ENCODE measurements around the gene PAH.

PAH gene

DNA sequence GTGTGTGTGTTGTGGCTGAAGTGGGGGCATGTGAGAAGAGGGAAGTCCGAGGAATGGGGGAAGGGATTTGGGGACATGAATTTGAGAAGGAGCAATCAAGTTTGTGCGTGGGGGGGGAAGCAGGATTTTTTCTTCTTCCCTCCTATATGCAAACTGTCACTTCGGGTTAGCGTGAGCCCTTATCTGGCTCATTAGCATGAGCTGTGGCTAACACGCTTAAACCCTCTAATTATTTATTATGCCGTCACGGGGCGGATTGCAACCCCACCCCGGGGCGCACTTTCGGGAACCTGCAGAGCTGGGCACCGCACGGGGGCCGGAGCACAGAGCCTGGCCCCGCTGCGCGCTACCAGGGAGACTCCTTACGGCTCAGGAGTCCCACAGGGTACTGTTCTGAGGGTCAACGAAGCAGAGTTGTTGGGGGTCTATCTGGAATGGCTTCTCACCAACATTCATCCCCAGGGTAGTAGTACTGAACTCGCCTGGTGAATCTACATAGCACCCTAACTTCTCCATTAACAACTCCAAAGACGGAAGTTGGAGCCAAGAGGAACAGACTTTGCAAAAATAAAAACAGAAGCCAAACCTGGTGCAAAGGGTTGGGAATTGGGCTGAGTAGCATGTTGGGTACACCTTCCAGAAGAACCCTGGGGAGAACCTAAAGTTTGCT, 34.0 kb upstream of the PAH start:
- no peaks in the 10 kb centered on the region for H3K4me1 ChIP-seq (ENCODE audit: control insufficient read depth, insufficient read depth, low read length, poor library complexity, severe bottlenecking)
- H3K36me3 ChIP-seq (ENCODE audit: control insufficient read depth, insufficient read depth, low read length) = no peaks in the 10 kb centered on the region
- peaks cover 10% of the 10 kb centered on the region for H3K27me3 ChIP-seq (replicated peaks; ENCODE audit: control insufficient read depth, insufficient read depth, low read length, poor library complexity, severe bottlenecking)

GRCh38 chr12:102950107-102950949, 33.3 kb upstream of the PAH start:
- Histone ChIP-seq H3K36me3 (ENCODE audit: control insufficient read depth, insufficient read depth, low read length) (no peaks in the 10 kb centered on the region), H3K27ac (ENCODE audit: insufficient read depth, low read length, poor library complexity, severe bottlenecking) (no peak overlapping the region), H3K4me1 (ENCODE audit: control insufficient read depth, insufficient read depth, low read length, poor library complexity, severe bottlenecking) (no peaks in the 10 kb centered on the region), H3K9me3 (ENCODE audit: control insufficient read depth, low read length) (no peaks in the 10 kb centered on the region), H3K4me3 (ENCODE audit: insufficient read depth, low read depth, low read length, poor library complexity, severe bottlenecking) (no peak overlapping the region), H3K27me3 (replicated peaks; ENCODE audit: control insufficient read depth, insufficient read depth, low read length, poor library complexity, severe bottlenecking) (peaks cover 5% of the 10 kb centered on the region)
- no peak for DNase-seq

More for the DNA sequence above, 34.0 kb upstream of the PAH start:
- H3K4me3 ChIP-seq (ENCODE audit: insufficient read depth, low read depth, low read length, poor library complexity, severe bottlenecking) = no peak overlapping the region
- H3K9me3 ChIP-seq (ENCODE audit: control insufficient read depth, low read length) = no peaks in the 10 kb centered on the region
- no peak overlapping the region for H3K27ac ChIP-seq (ENCODE audit: insufficient read depth, low read length, poor library complexity, severe bottlenecking)
- no peak for DNase-seq

- no peaks in the 10 kb centered on the region for H3K9me3 ChIP-seq (ENCODE audit: control insufficient read depth, low read length)
- DNase-seq = peak in 2 of 3 donors; percentile 13 to 23
- no peak overlapping the region for H3K27ac ChIP-seq (ENCODE audit: insufficient read depth, low read length, poor library complexity, severe bottlenecking)
- no peaks in the 10 kb centered on the region for H3K36me3 ChIP-seq (ENCODE audit: control insufficient read depth, insufficient read depth, low read length)
- H3K4me3 ChIP-seq (ENCODE audit: insufficient read depth, low read depth, low read length, poor library complexity, severe bottlenecking) = no peak overlapping the region
- no peaks in the 10 kb centered on the region for H3K4me1 ChIP-seq (ENCODE audit: control insufficient read depth, insufficient read depth, low read length, poor library complexity, severe bottlenecking)
- H3K27me3 ChIP-seq (replicated peaks; ENCODE audit: control insufficient read depth, insufficient read depth, low read length, poor library complexity, severe bottlenecking) = peaks cover 3% of the 10 kb centered on the region
Measured at GRCh38 chr12:102948941-102949352, 31.9 kb upstream of the PAH start.

DNA sequence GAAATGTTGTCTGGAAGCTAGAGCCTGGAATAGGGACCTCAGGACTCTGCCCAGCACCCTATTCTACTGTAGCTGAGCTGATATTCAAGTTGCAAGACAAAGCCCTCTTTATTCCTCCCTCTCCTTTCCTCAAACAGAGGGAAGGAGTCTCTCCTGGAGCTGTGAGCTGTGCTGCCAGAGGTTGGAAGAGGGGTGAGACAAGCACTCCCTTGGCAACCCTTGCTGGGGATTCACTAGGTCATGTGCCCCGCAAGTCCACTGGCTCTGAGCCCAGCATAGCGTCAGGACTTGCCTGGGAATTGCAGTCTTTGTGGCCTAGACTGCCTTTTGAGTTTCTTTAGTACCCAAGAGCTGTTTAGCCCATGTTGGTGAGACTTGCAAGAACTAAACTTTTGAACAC, 29.0 kb upstream of the PAH start:
- no peaks in the 10 kb centered on the region for H3K9me3 ChIP-seq (ENCODE audit: control insufficient read depth, low read length)
- peaks cover 3% of the 10 kb centered on the region for H3K27me3 ChIP-seq (replicated peaks; ENCODE audit: control insufficient read depth, insufficient read depth, low read length, poor library complexity, severe bottlenecking)
- no peak overlapping the region for H3K27ac ChIP-seq (ENCODE audit: insufficient read depth, low read length, poor library complexity, severe bottlenecking)
- H3K4me3 ChIP-seq (ENCODE audit: insufficient read depth, low read depth, low read length, poor library complexity, severe bottlenecking) = no peak overlapping the region
- no peak for DNase-seq
- H3K36me3 ChIP-seq (ENCODE audit: control insufficient read depth, insufficient read depth, low read length) = no peaks in the 10 kb centered on the region
- no peaks in the 10 kb centered on the region for H3K4me1 ChIP-seq (ENCODE audit: control insufficient read depth, insufficient read depth, low read length, poor library complexity, severe bottlenecking)

DNA sequence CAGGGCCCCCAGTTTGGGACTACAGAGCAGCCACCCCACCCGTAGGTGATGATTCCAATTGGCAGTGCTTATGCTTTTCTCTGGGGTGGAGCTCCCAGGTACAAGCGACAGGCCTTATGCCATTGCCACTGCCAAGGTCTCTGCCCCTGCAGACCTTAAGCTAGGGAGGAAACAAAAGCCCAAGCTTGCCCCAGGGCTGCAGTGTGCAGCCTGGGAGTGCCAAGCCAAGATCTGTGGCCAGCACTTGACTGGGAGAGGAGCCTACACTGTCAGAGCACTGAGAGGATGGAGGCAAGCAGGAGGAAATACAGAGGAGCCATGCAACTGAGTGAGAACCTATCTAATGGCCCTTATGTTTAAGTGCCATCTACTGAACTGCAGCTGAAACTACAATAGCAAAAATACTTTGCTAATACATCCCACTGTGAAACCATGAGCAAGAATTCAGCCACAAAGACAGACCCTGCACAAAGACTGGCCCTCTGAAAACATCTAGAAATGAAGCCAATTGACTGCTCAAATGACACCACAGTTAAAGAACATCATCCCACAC, 22.7 kb upstream of the PAH start:
- no peak for DNase-seq
- H3K27ac ChIP-seq (ENCODE audit: insufficient read depth, low read length, poor library complexity, severe bottlenecking) = no peak overlapping the region
- H3K27me3 ChIP-seq (replicated peaks; ENCODE audit: control insufficient read depth, insufficient read depth, low read length, poor library complexity, severe bottlenecking) = no peaks in the 10 kb centered on the region
- no peaks in the 10 kb centered on the region for H3K36me3 ChIP-seq (ENCODE audit: control insufficient read depth, insufficient read depth, low read length)
- no peaks in the 10 kb centered on the region for H3K9me3 ChIP-seq (ENCODE audit: control insufficient read depth, low read length)
- no peak overlapping the region for H3K4me3 ChIP-seq (ENCODE audit: insufficient read depth, low read depth, low read length, poor library complexity, severe bottlenecking)
- H3K4me1 ChIP-seq (ENCODE audit: control insufficient read depth, insufficient read depth, low read length, poor library complexity, severe bottlenecking) = no peaks in the 10 kb centered on the region

GRCh38 chr12:102939059-102939458, 22.0 kb upstream of the PAH start:
- Histone ChIP-seq H3K4me1 (ENCODE audit: control insufficient read depth, insufficient read depth, low read length, poor library complexity, severe bottlenecking) (no peaks in the 10 kb centered on the region), H3K27me3 (replicated peaks; ENCODE audit: control insufficient read depth, insufficient read depth, low read length, poor library complexity, severe bottlenecking) (no peaks in the 10 kb centered on the region), H3K27ac (ENCODE audit: insufficient read depth, low read length, poor library complexity, severe bottlenecking) (no peak overlapping the region), H3K36me3 (ENCODE audit: control insufficient read depth, insufficient read depth, low read length) (no peaks in the 10 kb centered on the region), H3K4me3 (ENCODE audit: insufficient read depth, low read depth, low read length, poor library complexity, severe bottlenecking) (no peak overlapping the region), H3K9me3 (ENCODE audit: control insufficient read depth, low read length) (no peaks in the 10 kb centered on the region)
- no peak for DNase-seq

GRCh38 chr12:102933168-102933567, 16.1 kb upstream of the PAH start:
- Histone ChIP-seq H3K27ac (ENCODE audit: insufficient read depth, low read length, poor library complexity, severe bottlenecking) (no peak overlapping the region), H3K9me3 (ENCODE audit: control insufficient read depth, low read length) (no peaks in the 10 kb centered on the region), H3K27me3 (replicated peaks; ENCODE audit: control insufficient read depth, insufficient read depth, low read length, poor library complexity, severe bottlenecking) (no peaks in the 10 kb centered on the region), H3K4me1 (ENCODE audit: control insufficient read depth, insufficient read depth, low read length, poor library complexity, severe bottlenecking) (no peaks in the 10 kb centered on the region), H3K4me3 (ENCODE audit: insufficient read depth, low read depth, low read length, poor library complexity, severe bottlenecking) (no peak overlapping the region), H3K36me3 (ENCODE audit: control insufficient read depth, insufficient read depth, low read length) (no peaks in the 10 kb centered on the region)
- no peak for DNase-seq

- no peak for DNase-seq
- Histone ChIP-seq H3K36me3 (ENCODE audit: control insufficient read depth, insufficient read depth, low read length) (no peaks in the 10 kb centered on the region), H3K4me1 (ENCODE audit: control insufficient read depth, insufficient read depth, low read length, poor library complexity, severe bottlenecking) (no peaks in the 10 kb centered on the region), H3K27me3 (replicated peaks; ENCODE audit: control insufficient read depth, insufficient read depth, low read length, poor library complexity, severe bottlenecking) (no peaks in the 10 kb centered on the region), H3K9me3 (ENCODE audit: control insufficient read depth, low read length) (no peaks in the 10 kb centered on the region), H3K27ac (ENCODE audit: insufficient read depth, low read length, poor library complexity, severe bottlenecking) (no peak overlapping the region), H3K4me3 (ENCODE audit: insufficient read depth, low read depth, low read length, poor library complexity, severe bottlenecking) (no peak overlapping the region)
Measured at GRCh38 chr12:102927220-102927619, 10.2 kb upstream of the PAH start.

DNA sequence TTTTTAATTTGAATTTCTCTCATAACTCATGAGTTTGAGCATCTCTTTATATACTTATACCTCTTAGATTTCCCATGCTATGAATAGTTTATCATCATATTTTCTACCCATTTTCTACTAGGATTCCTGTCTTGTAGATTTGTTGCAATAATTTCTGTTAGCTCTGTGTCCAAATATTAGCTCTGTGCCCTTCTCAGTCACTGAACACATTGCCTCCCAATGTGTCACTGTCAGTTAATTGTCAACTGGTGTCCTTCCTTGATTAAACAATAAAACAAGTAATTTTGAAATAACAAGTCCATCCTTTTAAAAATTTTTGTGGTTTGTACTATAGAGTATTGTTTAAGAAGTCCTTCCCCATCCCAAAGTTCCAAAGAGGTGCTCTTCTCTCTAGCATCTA, 4.2 kb upstream of the PAH start:
- Histone ChIP-seq H3K4me1 (ENCODE audit: control insufficient read depth, insufficient read depth, low read length, poor library complexity, severe bottlenecking) (peaks cover 5% of the 10 kb centered on the region), H3K27ac (ENCODE audit: insufficient read depth, low read length, poor library complexity, severe bottlenecking) (no peak overlapping the region), H3K36me3 (ENCODE audit: control insufficient read depth, insufficient read depth, low read length) (no peaks in the 10 kb centered on the region), H3K9me3 (ENCODE audit: control insufficient read depth, low read length) (no peaks in the 10 kb centered on the region), H3K4me3 (ENCODE audit: insufficient read depth, low read depth, low read length, poor library complexity, severe bottlenecking) (no peak overlapping the region), H3K27me3 (replicated peaks; ENCODE audit: control insufficient read depth, insufficient read depth, low read length, poor library complexity, severe bottlenecking) (no peaks in the 10 kb centered on the region)
- DNase-seq = no peak

DNA sequence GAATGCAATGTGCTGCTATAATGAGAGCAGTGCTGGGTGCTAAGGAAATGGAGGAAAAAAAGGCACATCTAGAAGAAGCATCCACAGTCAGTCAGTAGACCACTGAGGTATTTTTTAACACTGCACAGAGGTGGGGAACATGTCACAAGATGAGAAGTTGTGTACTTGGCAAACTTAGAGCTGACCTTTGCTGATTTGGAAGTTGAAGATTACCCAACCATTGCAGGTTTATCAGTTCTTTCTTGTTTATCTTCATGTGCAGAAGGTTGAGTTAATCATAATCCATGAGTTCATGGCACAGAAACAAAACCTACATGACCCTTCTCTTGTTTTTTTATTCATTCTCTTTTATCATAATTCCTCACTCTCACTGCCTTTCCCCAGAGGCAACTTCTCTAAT, 3.2 kb upstream of the PAH start:
- Histone ChIP-seq H3K4me3 (ENCODE audit: insufficient read depth, low read depth, low read length, poor library complexity, severe bottlenecking) (no peak overlapping the region), H3K4me1 (ENCODE audit: control insufficient read depth, insufficient read depth, low read length, poor library complexity, severe bottlenecking) (peaks cover 5% of the 10 kb centered on the region), H3K36me3 (ENCODE audit: control insufficient read depth, insufficient read depth, low read length) (no peaks in the 10 kb centered on the region), H3K9me3 (ENCODE audit: control insufficient read depth, low read length) (no peaks in the 10 kb centered on the region), H3K27me3 (replicated peaks; ENCODE audit: control insufficient read depth, insufficient read depth, low read length, poor library complexity, severe bottlenecking) (no peaks in the 10 kb centered on the region), H3K27ac (ENCODE audit: insufficient read depth, low read length, poor library complexity, severe bottlenecking) (no peak overlapping the region)
- no peak for DNase-seq

Measured in effector memory CD4-positive, alpha-beta T cell (primary cell).